Stomach smooth muscle (tissue), 2 donors: ENCODE data around the gene PDLIM7.
A peak's percentile ranks its signal among the peaks of the same experiment; 100 is the strongest.
"Not testable (repeated sequence)": the region's sequence is repeated elsewhere in the genome, so short reads cannot be mapped to it uniquely, and the experiment has no call there.

Experiments used
- H3K27ac ChIP-seq: one replicate; pipeline ENCODE4 v1.7.0; 2013; ENCODE audit warnings: mild to moderate bottlenecking, low read length, inconsistent platforms
- H3K27me3 ChIP-seq, 2 donors: one replicate each; pipeline ENCODE4 v1.7.0; 2013; ENCODE audit warnings: low read length in 2 of 2; ENCODE audit not compliant: insufficient read depth in 2 of 2, control insufficient read depth in 1 of 2
- H3K36me3 ChIP-seq, 2 donors: one replicate each; pipeline ENCODE4 v1.7.0; 2013; ENCODE audit warnings: low read length in 2 of 2; ENCODE audit not compliant: control insufficient read depth in 2 of 2, insufficient read depth in 2 of 2
- H3K4me1 ChIP-seq: one replicate; pipeline ENCODE4 v1.7.0; 2013; ENCODE audit warnings: low read length; ENCODE audit not compliant: control insufficient read depth, insufficient read depth
- H3K4me3 ChIP-seq, 2 donors: one replicate each; pipeline ENCODE4 v1.7.0; 2013; ENCODE audit warnings: low read length in 2 of 2
- H3K9ac ChIP-seq, 2 donors: one replicate each; pipeline ENCODE4 v1.7.0; 2013; ENCODE audit warnings: low read length in 2 of 2, mild to moderate bottlenecking in 1 of 2
- H3K9me3 ChIP-seq, 2 donors: one replicate each; pipeline ENCODE4 v1.7.0; 2013; ENCODE audit warnings: low read length in 2 of 2; ENCODE audit not compliant: control insufficient read depth in 2 of 2
- donor health status: healthy.
- donor health status: Pancreatic carcinoma.

Gene PDLIM7

DNA sequence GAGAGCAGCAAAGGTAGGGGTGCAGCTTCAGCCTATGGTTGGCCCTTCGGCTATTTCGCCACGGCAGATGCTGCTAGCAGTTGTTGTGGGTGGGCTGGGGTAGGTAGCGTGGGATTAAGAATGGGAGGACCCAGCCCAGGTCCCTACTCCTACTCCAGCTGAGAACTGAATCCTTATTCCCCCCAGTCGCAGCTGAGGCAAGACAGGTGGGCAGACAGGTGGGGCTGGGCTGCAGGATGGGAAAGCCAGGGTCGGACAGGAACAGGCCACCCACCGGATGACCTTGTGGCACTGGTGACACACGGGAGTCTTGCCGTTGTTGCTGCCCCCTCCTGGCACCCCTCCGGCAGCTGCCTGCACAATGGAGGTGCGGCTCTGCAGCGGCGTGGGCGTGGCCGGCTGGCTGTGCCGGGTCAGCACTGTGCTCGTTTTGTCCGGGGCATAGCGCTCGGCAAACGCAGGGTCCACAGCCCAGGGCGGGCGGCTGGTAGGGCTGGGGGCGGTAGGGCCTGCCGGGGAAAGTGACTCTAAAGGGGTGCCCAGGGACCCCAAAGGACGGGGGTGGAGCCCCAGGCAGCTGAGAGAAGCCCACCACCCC is 8.2 kb downstream of the PDLIM7 start:
- peaks cover 81% of the 10 kb centered on the region for H3K4me1 ChIP-seq
- no peak overlapping the region for H3K9ac ChIP-seq
- no peaks in the 10 kb centered on the region for H3K9me3 ChIP-seq
- H3K27me3 ChIP-seq: no peaks in the 10 kb centered on the region
- H3K36me3 ChIP-seq: peaks cover 49 to 56% of the 10 kb centered on the region in 2 donors
- H3K4me3 ChIP-seq: no peak overlapping the region
- H3K27ac ChIP-seq: peak overlapping the region; percentile 77

DNA sequence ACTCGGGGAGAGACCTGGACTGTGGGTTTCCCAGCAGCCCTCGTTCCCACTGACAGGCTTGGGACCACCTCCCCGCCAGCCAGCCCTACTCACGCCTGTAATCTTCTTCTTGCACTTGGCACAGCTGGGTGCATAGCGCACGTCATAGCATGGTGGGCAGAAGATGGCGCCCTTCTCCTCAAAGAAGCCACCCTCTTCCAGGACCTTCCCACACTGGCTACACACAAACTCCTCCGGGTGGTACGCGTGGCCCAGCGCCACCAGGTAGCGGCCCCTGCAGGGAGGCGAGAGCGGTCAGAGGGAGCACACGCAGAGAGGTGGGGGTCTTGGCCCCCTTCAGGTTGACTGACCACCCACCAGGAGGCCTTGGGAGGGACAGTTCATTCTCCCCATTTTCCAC is 9.4 kb downstream of the PDLIM7 start:
- H3K9ac ChIP-seq: no peak overlapping the region
- peak overlapping the region; percentile 77 for H3K27ac ChIP-seq
- H3K4me3 ChIP-seq: no peak overlapping the region
- H3K27me3 ChIP-seq: no peaks in the 10 kb centered on the region
- no peaks in the 10 kb centered on the region for H3K9me3 ChIP-seq
- peaks cover 52 to 58% of the 10 kb centered on the region in 2 donors for H3K36me3 ChIP-seq
- H3K4me1 ChIP-seq: peaks cover 81% of the 10 kb centered on the region

DNA sequence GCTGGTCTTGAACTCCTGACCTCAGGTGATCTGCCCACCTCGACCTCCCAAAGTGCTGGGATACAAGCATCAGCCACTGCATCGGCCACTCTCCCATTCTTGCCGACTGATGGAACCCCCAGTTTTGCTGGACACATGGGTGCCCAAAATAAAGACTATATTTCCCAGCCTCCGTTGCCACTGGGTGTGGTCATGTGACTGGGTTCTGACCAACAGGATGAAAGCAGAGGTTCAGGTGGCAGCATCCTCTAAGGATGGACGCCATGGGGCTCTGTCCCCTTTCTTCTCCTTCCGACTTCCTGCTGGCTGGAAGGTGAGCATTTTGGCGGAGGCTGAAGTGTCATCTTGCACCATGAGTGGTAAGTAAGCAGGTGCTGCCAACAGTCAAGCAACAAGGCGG is 10.3 kb downstream of the PDLIM7 start:
- Histone ChIP-seq H3K9me3 (no peaks in the 10 kb centered on the region), H3K36me3 (peaks cover 50 to 55% of the 10 kb centered on the region in 2 donors), H3K4me1 (peaks cover 81% of the 10 kb centered on the region), H3K4me3 (no peak overlapping the region), H3K27ac (peak overlapping the region; percentile 77), H3K9ac (no peak overlapping the region), H3K27me3 (no peaks in the 10 kb centered on the region)

DNA sequence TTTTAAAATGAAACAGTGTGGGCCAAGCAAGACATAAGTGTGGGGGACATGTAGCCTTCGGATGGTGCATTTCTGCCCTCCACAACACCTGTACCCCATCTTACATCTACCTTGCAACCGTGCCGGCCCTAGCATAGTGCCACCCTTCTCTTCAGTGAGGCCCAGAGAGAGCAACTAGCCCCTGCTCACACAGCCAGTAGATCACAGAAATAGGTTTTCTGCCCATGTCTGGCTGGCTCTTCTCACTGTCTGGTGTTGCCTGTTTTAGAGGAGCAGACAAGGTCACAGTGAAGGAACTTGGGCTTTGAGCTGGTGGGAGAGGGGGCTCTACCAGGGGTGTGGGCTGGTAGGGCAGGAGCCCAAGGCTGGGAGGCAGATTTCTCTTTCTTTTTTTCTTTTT is 11.1 kb downstream of the PDLIM7 start:
- H3K4me1 ChIP-seq: peaks cover 80% of the 10 kb centered on the region
- H3K36me3 ChIP-seq: peaks cover 51 to 59% of the 10 kb centered on the region in 2 donors
- no peak overlapping the region for H3K9ac ChIP-seq
- no peaks in the 10 kb centered on the region for H3K9me3 ChIP-seq
- no peaks in the 10 kb centered on the region for H3K27me3 ChIP-seq
- no peak overlapping the region for H3K27ac ChIP-seq
- H3K4me3 ChIP-seq: no peak overlapping the region

DNA sequence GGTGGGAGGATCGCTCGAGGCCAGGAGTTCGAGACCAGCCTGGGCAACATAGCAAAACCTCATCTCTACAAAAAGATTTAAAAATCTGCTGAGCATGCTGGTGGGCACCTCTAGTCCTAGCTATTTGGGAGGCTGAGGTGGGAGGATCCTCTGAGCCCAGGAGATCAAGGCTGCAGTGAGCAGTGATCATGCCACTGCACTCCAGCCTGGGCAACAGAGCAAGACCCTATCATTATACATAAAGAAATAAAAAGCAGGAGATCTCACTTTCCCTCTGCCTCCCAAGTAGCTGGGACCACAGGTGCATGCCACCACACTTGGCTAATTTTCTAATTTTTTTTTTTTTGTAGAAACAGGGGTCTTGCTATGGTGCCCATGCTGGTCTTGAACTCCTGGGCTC is 11.7 kb downstream of the PDLIM7 start:
- H3K4me1 ChIP-seq: peaks cover 78% of the 10 kb centered on the region
- H3K27ac ChIP-seq: peak overlapping the region; percentile 78
- peaks cover 51 to 56% of the 10 kb centered on the region in 2 donors for H3K36me3 ChIP-seq
- not testable (repeated sequence) for H3K9me3 ChIP-seq, H3K4me3 ChIP-seq, H3K27me3 ChIP-seq, H3K9ac ChIP-seq

DNA sequence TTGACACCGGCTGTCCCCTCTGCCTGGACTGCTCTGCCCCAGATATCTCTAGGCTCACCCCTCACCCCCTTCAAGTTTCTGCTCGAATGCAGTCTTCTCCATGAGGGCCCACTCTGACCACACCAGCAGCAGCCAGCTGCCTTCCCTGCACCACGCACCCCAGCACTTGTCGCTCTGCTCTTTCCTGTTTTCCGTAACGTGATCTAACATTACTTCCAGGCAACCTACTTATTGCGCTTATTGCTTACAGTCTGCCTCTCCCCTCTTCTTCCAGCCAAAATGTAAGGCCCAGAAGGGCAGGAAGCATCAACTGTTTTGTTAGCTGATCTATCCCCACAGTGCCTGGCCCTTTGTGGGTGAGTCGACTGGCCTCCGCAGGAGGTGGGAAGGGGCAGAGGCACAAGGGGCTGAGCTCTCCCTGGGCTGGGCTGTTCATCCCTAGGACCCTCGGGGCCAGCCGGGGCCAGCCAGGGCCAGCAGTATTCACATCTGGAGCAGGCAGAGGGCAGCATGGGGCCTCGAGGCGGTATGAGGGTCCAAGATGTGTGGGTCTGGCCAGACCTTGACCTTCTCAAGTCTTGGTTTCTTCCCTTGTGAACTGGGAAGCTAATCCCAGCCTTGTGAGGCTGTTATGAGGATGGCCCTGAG is 12.4 kb downstream of the PDLIM7 start:
- no peaks in the 10 kb centered on the region for H3K9me3 ChIP-seq
- peaks cover 77% of the 10 kb centered on the region for H3K4me1 ChIP-seq
- no peak overlapping the region for H3K9ac ChIP-seq
- H3K27ac ChIP-seq: peak overlapping the region; percentile 78
- no peak overlapping the region for H3K4me3 ChIP-seq
- peaks cover 45 to 50% of the 10 kb centered on the region in 2 donors for H3K36me3 ChIP-seq
- H3K27me3 ChIP-seq: no peaks in the 10 kb centered on the region

DNA sequence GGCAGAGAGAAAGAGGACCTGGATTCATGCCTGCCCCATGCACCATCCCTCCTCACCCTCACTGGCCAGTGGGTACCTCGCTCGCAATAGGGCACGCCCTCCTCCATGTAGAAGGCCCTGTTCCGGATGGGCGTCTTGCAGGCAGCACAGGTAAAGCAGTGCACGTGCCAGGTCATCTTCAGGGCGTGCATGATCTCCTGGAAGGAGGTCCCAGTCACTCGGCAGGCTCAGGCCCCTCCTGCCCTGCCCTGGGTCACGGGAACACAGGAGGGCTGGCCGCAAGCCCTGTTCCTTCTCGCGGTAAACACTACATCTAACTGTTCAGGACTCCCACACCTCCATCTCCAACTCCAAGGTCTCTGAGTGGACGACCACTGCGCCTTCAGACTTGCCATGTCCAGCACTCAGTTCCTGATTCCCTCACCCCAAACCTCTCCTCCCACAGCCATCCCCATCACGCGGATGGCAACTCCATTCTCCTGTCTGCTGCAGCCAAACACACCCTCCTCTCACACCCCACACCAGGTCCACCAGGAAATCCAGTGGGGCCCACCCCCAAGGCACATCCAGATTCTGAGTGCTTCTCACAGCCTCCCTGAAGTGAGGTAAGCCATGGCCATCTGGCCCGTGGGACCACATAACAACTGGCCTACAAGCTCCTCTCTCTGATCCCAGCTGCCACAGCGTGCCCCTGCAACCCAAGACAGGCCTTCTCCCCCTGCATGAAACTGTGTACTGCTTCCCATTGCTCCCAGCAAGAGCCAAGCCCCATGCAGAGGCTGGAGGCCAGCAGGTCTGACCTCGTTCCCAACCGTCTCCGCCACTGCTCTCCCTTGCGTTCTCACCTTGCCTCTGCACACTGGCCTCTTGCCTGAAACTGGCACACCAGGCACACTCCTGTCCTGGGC is 13.2 kb downstream of the PDLIM7 start:
- H3K9me3 ChIP-seq: no peaks in the 10 kb centered on the region
- no peaks in the 10 kb centered on the region for H3K27me3 ChIP-seq
- peaks cover 77% of the 10 kb centered on the region for H3K4me1 ChIP-seq
- peak overlapping the region; percentile 78 for H3K27ac ChIP-seq
- no peak overlapping the region for H3K4me3 ChIP-seq
- peaks cover 41 to 45% of the 10 kb centered on the region in 2 donors for H3K36me3 ChIP-seq
- peak overlapping the region in 1 of 2 donors; percentile 2 for H3K9ac ChIP-seq

DNA sequence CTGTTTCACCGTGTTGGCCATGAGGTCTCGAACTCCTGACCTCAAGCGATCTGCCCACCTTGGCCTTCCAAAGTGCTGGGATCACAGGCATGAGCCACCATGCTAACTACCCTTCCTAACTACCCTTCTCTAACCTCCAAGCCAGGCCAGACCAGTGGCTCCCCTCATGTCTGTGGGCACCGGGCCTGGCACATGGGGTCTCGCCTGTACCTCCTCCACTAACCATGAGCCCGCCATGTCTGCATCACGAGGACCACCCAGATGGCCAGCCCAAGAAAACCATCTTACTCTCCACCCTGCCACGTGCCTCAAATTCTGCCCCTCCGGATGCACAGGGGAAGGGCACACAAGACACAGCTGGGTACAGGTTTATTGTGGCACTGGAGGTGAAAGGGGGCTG is 14.4 kb downstream of the PDLIM7 start:
- H3K4me3 ChIP-seq: no peak overlapping the region
- no peaks in the 10 kb centered on the region for H3K27me3 ChIP-seq
- no peak overlapping the region for H3K9ac ChIP-seq
- H3K9me3 ChIP-seq: no peaks in the 10 kb centered on the region
- peak overlapping the region; percentile 78 for H3K27ac ChIP-seq
- H3K4me1 ChIP-seq: peaks cover 84% of the 10 kb centered on the region
- H3K36me3 ChIP-seq: peaks cover 31 to 37% of the 10 kb centered on the region in 2 donors

DNA sequence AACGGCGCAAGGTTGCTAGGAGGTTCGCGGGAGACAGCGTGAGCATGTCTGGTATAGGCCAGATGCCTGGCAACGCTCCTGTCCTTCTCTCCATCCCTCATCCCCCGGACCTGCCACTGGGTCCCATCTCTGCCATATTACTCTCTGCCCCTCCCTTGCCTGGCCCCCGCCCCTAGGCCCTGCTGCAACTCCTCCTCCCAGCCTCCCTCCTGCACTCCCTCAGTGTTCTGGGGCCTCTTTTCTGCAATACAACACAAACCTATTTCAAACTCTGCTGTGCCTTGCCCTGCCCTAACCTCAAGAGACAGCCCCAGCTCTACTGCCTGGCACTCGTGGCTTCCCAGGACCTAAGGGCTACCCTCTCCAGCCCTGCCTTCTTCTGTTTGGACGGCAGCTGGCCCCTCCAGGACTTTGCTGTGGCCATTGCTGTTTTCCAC is 15.0 kb downstream of the PDLIM7 start:
- H3K9ac ChIP-seq: no peak overlapping the region
- H3K9me3 ChIP-seq: no peaks in the 10 kb centered on the region
- peak overlapping the region; percentile 78 for H3K27ac ChIP-seq
- H3K27me3 ChIP-seq: no peaks in the 10 kb centered on the region
- peaks cover 87% of the 10 kb centered on the region for H3K4me1 ChIP-seq
- H3K36me3 ChIP-seq: peaks cover 24 to 30% of the 10 kb centered on the region in 2 donors
- no peak overlapping the region for H3K4me3 ChIP-seq

DNA sequence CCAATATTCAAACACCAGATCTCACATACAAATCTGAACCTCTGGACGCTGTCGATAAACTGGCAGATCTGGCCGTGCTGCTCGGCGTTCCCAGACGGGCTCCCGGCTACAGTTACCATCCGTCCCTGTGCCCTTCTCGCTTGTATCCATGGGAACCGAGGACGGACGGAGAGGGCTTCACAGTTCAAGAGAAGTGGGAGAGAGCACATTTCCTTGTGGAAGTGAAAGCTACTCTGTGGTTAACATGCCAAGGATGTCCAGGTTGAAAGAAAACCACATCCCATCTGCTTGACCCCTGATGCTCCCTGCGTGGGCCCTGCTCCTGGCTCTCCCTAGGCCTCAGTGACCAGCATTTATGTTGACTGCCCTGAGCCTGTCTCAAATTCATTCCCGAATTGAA is 17.6 kb downstream of the PDLIM7 start:
- Histone ChIP-seq H3K9ac (peak overlapping the region; percentile 10 to 68), H3K27ac (peak overlapping the region; percentile 91)

More for the DNA sequence above, 17.6 kb downstream of the PDLIM7 start:
- Histone ChIP-seq H3K9me3 (no peaks in the 10 kb centered on the region), H3K36me3 (peaks cover 12 to 16% of the 10 kb centered on the region in 2 donors), H3K27me3 (no peaks in the 10 kb centered on the region), H3K4me1 (peaks cover 91% of the 10 kb centered on the region), H3K4me3 (peak overlapping the region in 1 of 2 donors; percentile 35)
